Vagina (tissue), 2 donors: ENCODE data around the gene ARID3A.

Source experiments
- POLR2A ChIP-seq, 2 donors: fragments of 450-650 bp; IDR thresholded peaks; one replicate each; pipeline ENCODE4 v1.6.1; 2017; ENCODE audit warnings: antibody characterized with exemption in 2 of 2, mild to moderate bottlenecking in 2 of 2, moderate library complexity in 2 of 2
- POLR2AphosphoS5 ChIP-seq, 2 donors: sonication (generic); formaldehyde crosslinking; IDR thresholded peaks; one replicate each; pipeline ENCODE4 v1.9.0; 2017; ENCODE audit warnings: antibody characterized with exemption in 2 of 2, mild to moderate bottlenecking in 2 of 2, low read depth in 1 of 2; ENCODE audit not compliant: insufficient read depth in 1 of 2
- TF ChIP-seq, protein P1 (sequence below), 3 experiments: fragments of 450-650 bp in 2 of 3; fragments of 200-600 bp in 1 of 3; sonication (generic) in 1 of 3; IDR thresholded peaks; one replicate each; pipeline ENCODE4 v1.5.1; 2017 to 2019; ENCODE audit warnings: antibody characterized with exemption in 3 of 3, mild to moderate bottlenecking in 2 of 3, moderate library complexity in 2 of 3

DNA sequence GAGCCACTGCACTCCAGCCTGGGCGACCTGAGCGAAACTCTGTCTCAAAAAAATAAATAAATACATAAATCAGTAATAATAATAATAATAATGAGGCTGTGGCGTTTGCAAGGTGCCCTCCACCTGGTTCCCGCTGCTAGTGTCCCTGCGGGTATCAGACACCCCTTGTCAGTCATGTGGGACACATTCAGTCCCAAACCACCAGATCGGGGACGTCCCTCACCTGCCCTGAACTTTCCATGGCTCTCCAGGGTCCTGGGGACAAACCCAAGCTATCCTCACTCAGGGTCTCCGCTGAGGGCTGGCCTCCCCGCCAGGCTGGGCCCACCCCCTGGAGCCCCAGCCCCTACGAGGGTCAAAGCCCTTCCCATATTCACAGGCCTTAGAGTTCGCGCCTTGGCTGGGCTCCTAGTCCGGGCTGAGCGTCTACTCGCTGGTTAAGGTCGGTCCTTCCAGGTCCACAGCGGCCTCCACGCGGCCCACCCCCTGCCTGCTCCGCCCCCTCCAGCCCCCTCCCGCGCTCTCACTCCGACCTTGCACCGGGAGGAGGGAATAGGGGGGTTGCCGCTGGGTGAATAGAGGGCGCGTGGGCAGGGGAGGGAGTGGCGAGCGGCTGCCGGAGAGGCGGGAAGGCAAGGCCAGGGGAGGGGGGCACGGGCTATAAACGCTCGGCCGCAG lies 9.1 kb upstream of the ARID3A start:
- TF ChIP-seq, protein P1, sequence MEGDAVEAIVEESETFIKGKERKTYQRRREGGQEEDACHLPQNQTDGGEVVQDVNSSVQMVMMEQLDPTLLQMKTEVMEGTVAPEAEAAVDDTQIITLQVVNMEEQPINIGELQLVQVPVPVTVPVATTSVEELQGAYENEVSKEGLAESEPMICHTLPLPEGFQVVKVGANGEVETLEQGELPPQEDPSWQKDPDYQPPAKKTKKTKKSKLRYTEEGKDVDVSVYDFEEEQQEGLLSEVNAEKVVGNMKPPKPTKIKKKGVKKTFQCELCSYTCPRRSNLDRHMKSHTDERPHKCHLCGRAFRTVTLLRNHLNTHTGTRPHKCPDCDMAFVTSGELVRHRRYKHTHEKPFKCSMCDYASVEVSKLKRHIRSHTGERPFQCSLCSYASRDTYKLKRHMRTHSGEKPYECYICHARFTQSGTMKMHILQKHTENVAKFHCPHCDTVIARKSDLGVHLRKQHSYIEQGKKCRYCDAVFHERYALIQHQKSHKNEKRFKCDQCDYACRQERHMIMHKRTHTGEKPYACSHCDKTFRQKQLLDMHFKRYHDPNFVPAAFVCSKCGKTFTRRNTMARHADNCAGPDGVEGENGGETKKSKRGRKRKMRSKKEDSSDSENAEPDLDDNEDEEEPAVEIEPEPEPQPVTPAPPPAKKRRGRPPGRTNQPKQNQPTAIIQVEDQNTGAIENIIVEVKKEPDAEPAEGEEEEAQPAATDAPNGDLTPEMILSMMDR (IDR thresholded peaks at IDR 0.05): no peak
- TF ChIP-seq POLR2A (IDR thresholded peaks at IDR 0.05): no peak
- TF ChIP-seq POLR2AphosphoS5 (IDR thresholded peaks at IDR 0.05; ENCODE audit: insufficient read depth in 1 of 2, low read depth in 1 of 2): no peak
